ENCODE results near the gene LSAMP.

The LSAMP gene

DNA sequence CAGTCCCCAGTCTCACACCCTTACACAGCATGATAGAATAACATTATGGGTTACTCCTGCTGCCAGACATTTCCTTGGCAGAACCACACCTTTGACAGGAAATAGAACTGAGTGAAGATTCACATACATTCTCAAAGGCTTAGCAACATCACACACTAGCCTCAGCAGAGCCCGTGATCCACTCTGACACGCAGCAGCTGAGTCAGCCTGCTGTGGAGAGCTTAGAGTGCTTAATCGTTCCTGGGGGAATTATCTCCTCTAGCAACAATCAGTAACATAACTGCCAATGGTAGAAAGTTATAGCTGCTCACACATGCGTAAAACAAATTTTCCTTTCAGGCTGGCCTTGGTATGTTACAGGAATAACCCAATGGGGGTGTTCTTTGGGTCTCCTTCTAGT lies 439.9 kb downstream of the LSAMP start:
- peak; percentile 96 for DNase-seq (ENCODE audit: low read depth)
- TF ChIP-seq CTCF (IDR thresholded peaks at IDR 0.05; ENCODE audit: control insufficient read depth, insufficient read depth, low read depth, low read length, missing control alignments) = no peak
- H3K4me3 ChIP-seq (ENCODE audit: control insufficient read depth, low read depth, low read length) = no peak overlapping the region

GRCh38 chr3:116002235-116002634 lies 443.1 kb downstream of the LSAMP start:
- no peak for TF ChIP-seq CTCF (IDR thresholded peaks at IDR 0.05; ENCODE audit: control insufficient read depth, insufficient read depth, low read depth, low read length, missing control alignments)
- H3K4me3 ChIP-seq (ENCODE audit: control insufficient read depth, low read depth, low read length) = no peak overlapping the region
- no peak for DNase-seq (ENCODE audit: low read depth)

DNA sequence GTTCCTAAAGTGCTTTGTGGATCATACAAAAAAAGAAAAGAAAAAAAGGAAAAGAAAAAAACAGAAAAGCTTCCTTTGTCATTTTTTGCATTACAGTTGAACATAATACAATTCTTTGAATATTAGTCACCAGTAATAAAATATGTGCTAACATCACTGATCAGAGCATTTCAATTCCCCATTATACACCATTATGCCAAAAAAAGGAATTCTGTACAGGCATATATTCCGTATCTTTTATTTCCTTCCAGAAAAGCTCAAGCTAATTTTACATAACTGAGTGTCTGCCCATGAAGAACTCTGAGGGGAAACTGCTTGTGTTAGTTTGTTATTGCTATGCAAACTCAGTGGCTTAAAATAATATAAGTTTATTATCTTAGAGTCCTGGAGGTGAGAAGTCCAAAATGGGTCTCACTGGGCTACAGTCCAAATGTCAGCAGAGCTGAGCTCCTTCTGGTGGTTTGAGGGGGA lies 444.1 kb downstream of the LSAMP start:
- no peak for DNase-seq (ENCODE audit: low read depth)
- TF ChIP-seq CTCF (IDR thresholded peaks at IDR 0.05; ENCODE audit: control insufficient read depth, insufficient read depth, low read depth, low read length, missing control alignments) = no peak
- no peak overlapping the region for H3K4me3 ChIP-seq (ENCODE audit: control insufficient read depth, low read depth, low read length)

- TF ChIP-seq CTCF (IDR thresholded peaks at IDR 0.05; ENCODE audit: control insufficient read depth, insufficient read depth, low read depth, low read length, missing control alignments) = no peak
- DNase-seq (ENCODE audit: low read depth) = peak; percentile 76
- H3K4me3 ChIP-seq (ENCODE audit: control insufficient read depth, low read depth, low read length) = no peak overlapping the region
Observed at GRCh38 chr3:116000311-116000710, 445.0 kb downstream of the LSAMP start.

DNA sequence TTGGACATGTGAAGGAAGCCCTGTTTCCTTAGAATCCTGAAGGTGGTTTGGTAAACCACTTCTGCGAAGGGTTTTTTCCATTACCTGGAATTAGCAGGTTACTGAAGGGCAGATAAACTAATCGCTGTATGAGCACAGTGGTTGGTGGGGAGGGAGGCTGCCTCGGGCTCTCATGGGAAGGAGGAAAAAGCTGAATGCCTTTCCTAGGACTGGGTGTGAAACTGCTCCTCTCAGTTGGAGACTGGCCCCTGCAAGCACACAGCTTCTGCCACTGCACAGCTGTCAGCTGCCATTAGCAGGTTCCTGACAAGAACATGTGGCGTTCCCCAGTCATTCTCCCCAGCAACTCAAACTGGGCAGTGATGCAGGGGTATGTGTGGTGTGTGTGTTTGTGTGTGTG lies 445.7 kb downstream of the LSAMP start:
- no peak for TF ChIP-seq CTCF (IDR thresholded peaks at IDR 0.05; ENCODE audit: control insufficient read depth, insufficient read depth, low read depth, low read length, missing control alignments)
- no peak for DNase-seq (ENCODE audit: low read depth)
- H3K4me3 ChIP-seq (ENCODE audit: control insufficient read depth, low read depth, low read length) = no peak overlapping the region

- H3K4me3 ChIP-seq (ENCODE audit: control insufficient read depth, low read depth, low read length) = no peak overlapping the region
- DNase-seq (ENCODE audit: low read depth) = no peak
Observed at GRCh38 chr3:115999001-115999585, 446.2 kb downstream of the LSAMP start.

More at GRCh38 chr3:115999001-115999585, 446.2 kb downstream of the LSAMP start:
- TF ChIP-seq CTCF (IDR thresholded peaks at IDR 0.05; ENCODE audit: control insufficient read depth, insufficient read depth, low read depth, low read length, missing control alignments) = no peak
